ENCODE measurements around the gene LBH. TPM values are rescaled to one million over a fixed set of nuclear protein-coding genes. Genes with fewer than 3 reads are reported as not detected.

LBH gene
- total and polyA plus RNA-seq, 2 of the 13 experiments (the other 11 are each of a cell fraction or from before 2014, with no cell fraction given), result 0.09 to 0.25 TPM

GRCh38 chr2:30266705-30267104 is 35.4 kb downstream of the LBH start:
- DNase-seq (ENCODE audit: low spot score) (no peak), FAIRE-seq (no peak), ATAC-seq (no peak)
- Histone ChIP-seq H3K4me1 (ENCODE audit: insufficient read depth, low read length) (no peaks in the 10 kb centered on the region), H2AFZ (ENCODE audit: low read length) (no peak overlapping the region), H3K36me3 (replicated peaks in 1 of 2; ENCODE audit: control insufficient read depth in 1 of 2, insufficient read depth in 2 of 2, low read length in 2 of 2) (no peaks in the 10 kb centered on the region), H3K27ac (ENCODE audit: extremely low read length, insufficient read depth, low read length) (no peak overlapping the region), H3K9me3 (ENCODE audit: low read length) (no peaks in the 10 kb centered on the region), H3K4me3 (replicated peaks in 1 of 3; ENCODE audit: insufficient read depth in 1 of 3, low read depth in 2 of 3, low read length in 3 of 3) (no peak overlapping the region), H3K4me2 (ENCODE audit: low read depth, low read length) (no peak overlapping the region), H3K79me2 (ENCODE audit: insufficient read depth, low read length) (no peaks in the 10 kb centered on the region), H4K20me1 (ENCODE audit: insufficient read depth, low read length) (no peaks in the 10 kb centered on the region), H3K9ac (ENCODE audit: insufficient read depth, low read depth, low read length) (no peak overlapping the region), H3K27me3 (ENCODE audit: control insufficient read depth in 1 of 2, insufficient read depth in 2 of 2, low read length in 2 of 2) (peaks cover 0 to 26% of the 10 kb centered on the region in 2 experiments; a peak in 3 of 5 replicates)
- WGBS (ENCODE audit: low lambda C conversion rate), result 42% methylated on average over 5 of the region's 5 CpGs
- in situ Hi-C loops (cut with HindIII; ENCODE audit: extremely low pct_ligation_motif_present, low pct_unique_long_range_greater_than_20kb) (no loop called here), intact Hi-C loops (cut with micrococcal nuclease; ENCODE audit: unreplicated experiment) (no loop called here)
- no TSS peak for BruUV-seq (replicated peaks)
- CTCF ChIA-PET (ENCODE audit: low intra/inter-chr PET ratio, low total read pairs), result no interaction called here
- POLR2A ChIA-PET, result no interaction called here
- TF ChIP-seq ZNF451 (CRISPR knock-in tag; IDR thresholded peaks at IDR 0.05) (no peak), RBM22 (optimal IDR thresholded peaks at IDR 0.05; ENCODE audit: low read length) (no peak), RELA (CRISPR knock-in tag; IDR thresholded peaks at IDR 0.05) (no peak), ZNF142 (CRISPR knock-in tag; IDR thresholded peaks at IDR 0.05) (no peak), CCAR2 (optimal IDR thresholded peaks at IDR 0.05; ENCODE audit: low read depth, low read length) (no peak), ZNF713 (CRISPR knock-in tag; IDR thresholded peaks at IDR 0.05) (no peak), AHDC1 (CRISPR knock-in tag; IDR thresholded peaks at IDR 0.05; ENCODE audit: borderline replicate concordance) (no peak), ZNF512B (CRISPR knock-in tag; IDR thresholded peaks at IDR 0.05; ENCODE audit: borderline replicate concordance) (no peak), ZNF562 (CRISPR knock-in tag; IDR thresholded peaks at IDR 0.05; ENCODE audit: borderline replicate concordance) (no peak), ZNF850 (CRISPR knock-in tag; conservative IDR thresholded peaks at IDR 0.05) (no peak), PHF8 (CRISPR knock-in tag; IDR thresholded peaks at IDR 0.05) (no peak)
